Measurements from ENCODE around the gene CHST12.

Gene CHST12

DNA sequence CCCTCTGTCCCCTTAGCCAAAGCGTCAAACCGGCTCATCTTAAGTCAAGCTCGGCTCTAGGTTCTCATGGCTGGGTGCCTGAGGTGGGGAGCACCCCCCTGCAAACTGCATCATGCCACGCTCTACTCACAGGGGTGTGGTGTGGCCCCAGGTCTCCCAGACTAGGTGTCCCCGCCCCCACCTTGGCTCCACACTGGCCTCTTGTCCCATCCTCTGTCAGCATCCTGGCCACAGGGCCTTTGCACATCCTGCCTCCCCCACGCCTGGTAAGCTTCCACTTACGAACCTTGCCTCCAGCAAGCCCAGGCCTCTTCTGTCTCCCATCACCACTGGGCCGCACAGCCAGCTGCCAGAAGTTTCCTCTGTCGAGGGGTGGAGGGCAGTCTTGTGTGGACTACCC lies 93.0 kb downstream of the CHST12 start:
- TF ChIP-seq, protein P1, sequence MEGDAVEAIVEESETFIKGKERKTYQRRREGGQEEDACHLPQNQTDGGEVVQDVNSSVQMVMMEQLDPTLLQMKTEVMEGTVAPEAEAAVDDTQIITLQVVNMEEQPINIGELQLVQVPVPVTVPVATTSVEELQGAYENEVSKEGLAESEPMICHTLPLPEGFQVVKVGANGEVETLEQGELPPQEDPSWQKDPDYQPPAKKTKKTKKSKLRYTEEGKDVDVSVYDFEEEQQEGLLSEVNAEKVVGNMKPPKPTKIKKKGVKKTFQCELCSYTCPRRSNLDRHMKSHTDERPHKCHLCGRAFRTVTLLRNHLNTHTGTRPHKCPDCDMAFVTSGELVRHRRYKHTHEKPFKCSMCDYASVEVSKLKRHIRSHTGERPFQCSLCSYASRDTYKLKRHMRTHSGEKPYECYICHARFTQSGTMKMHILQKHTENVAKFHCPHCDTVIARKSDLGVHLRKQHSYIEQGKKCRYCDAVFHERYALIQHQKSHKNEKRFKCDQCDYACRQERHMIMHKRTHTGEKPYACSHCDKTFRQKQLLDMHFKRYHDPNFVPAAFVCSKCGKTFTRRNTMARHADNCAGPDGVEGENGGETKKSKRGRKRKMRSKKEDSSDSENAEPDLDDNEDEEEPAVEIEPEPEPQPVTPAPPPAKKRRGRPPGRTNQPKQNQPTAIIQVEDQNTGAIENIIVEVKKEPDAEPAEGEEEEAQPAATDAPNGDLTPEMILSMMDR (IDR thresholded peaks at IDR 0.05; ENCODE audit: insufficient read depth, missing control alignments) = no peak
- FAIRE-seq (no peak), DNase-seq (ENCODE audit: insufficient read length, low spot score) (no peak)

DNA sequence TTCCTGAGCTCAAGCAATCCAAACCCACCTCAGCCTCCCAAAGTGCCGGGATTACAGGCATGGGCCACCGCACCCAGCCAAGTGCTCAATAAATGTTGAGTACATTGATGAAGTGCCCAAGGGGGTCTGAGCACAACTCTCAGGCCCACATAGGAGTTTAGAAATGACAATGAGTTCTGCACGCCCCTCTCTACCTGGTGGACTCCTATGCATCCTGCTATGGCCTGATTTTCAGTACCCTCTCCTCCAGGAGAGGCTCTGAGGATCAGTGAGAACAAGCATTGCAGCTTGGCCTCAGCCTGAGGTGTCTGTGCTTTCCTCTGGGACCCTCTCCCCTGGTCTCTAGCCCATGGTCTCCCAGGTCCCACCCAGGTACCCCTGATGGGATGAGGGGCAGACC lies 93.7 kb downstream of the CHST12 start:
- TF ChIP-seq, protein P1 (IDR thresholded peaks at IDR 0.05; ENCODE audit: insufficient read depth, missing control alignments) = no peak
- no peak for DNase-seq (ENCODE audit: insufficient read length, low spot score)
- FAIRE-seq = no peak

DNA sequence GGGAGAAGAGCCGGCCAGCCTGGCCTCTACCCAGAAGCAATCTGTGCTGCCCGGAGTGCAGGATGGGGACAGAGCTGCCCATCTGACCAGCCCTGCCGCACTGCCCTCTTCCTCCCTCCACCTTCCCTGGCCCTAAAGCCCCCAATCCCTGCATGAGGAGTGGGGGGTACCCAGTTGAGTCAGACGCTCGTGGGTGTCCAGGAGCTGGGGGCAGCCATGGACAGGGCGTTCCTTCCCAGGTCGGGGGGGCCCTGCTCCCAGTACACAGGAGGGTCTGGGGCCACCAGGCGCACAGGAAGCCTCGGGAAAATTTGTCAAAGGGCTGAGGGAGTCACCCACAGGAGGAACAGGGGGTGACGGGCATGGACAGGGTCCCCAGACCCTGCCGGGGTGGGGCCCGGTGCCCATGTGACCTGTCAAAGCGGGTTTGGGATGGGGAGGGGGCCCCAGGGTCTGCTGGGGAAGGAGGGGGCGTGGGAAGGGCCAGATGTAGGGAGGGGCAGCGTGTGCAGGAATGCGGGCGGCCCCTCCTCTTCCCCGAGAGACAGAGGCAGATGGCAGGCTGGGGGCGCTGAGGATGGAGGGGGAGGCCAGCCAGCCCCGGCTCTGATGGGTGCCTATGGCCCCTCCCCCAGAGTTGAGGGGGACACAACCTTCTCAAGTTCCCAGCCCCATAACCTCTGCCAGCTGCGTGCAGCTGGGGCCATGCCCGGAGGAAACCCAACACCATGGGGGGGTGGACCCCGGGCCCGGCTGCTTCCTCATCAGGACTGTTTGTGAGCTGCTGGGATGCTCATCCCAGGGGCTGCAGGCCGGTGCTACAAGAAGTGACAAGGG lies 94.3 kb downstream of the CHST12 start:
- FAIRE-seq (no peak), DNase-seq (ENCODE audit: insufficient read length, low spot score) (no peak)
- TF ChIP-seq, protein P1 (IDR thresholded peaks at IDR 0.05; ENCODE audit: insufficient read depth, missing control alignments) = no peak
